Measurements from ENCODE around the gene NCKAP5. TPM values are rescaled to one million over a fixed set of nuclear protein-coding genes. Genes with fewer than 3 reads are reported as not detected.

Gene NCKAP5
- polyA plus RNA-seq, 1 donor, result 3.3 TPM

DNA sequence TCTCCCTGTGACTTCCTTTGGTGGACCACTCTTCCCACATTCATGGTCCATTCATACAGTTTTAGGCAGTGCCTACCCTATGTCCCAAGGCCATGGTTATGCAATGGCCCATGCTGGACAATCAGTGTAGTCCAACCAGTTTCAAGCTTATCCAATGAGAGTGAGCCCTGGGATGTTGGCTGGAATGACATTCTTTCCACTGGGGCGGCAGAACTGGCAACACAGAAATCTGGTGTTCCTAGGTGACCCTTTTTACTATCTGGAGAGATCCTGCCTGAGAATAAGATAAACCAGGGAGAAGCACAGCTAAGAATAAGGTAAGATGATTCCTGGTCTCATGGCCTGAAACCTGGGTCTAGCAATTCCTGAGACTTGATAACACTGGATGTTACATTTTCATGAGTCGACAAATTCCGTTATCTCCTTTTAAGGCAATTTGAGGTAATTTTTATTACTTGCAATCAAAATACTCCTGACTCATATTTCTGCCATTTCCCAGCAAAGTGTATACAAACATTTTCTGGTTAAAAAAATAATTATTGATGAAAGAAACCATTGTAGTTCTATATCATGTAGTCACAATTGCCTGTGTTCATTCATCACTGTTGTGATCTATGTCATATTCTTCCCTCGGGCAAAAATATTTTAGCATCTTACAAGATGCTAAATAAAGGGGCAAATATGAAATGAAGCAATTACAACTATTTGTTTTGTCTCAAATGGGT lies 626.8 kb downstream of the NCKAP5 start:
- no peak for DNase-seq (ENCODE audit: low read depth)

DNA sequence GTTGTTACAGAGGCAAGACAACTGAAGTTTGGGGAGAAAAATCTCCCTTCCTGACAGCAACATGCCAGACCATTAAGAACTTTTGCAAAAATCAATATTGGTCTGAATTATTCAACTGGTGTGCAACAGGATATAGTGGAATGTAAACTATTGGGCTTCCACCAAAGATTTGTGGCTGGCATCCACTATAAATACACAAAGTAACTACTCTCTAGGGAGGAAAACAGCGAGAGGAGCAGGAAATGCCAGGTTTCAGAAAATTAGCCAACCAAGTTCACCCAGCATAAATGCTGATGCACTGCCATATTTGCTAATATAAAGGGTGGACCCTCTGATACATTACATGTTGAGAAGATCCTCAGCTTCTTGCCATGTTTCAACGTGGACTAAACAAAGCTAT lies 630.6 kb downstream of the NCKAP5 start:
- DNase-seq (ENCODE audit: low read depth), result no peak

DNA sequence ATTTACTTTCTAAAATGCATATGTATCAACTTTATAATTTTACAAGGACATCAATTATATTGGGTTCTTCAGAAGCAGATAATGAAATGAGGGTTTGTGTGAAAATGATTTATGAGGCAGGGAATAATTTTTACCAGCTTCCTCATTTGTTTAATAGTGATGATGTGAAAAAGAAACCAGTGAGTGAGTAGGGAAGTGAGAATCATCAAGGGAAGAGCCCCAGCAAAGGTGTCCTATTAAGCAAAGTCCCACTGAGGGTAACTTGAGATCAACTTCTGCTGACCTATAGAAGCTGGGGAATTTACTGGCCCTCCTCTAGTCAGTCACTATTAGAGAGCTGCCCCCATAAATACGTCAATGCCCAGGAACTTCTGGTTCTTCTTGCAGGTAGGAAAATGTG lies 631.5 kb downstream of the NCKAP5 start:
- DNase-seq (ENCODE audit: low read depth), result no peak

DNA sequence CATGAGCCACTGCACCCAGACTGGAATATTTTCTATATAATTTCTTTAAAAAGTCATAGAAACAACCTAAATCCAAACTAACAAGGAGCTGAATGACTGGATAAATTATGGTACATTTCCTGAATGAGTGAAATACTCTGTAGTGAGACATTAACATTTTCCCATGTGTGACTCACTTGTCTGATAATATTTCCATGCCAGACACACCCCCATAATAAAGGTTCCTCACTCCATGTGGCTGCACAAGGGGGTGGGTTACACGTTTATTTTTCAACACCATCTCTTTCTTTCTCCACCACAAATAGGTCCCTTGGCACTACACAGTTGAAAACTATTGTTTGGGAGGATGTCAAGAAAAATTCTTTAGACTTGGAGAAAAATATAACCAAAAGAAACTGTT lies 632.0 kb downstream of the NCKAP5 start:
- no peak for DNase-seq (ENCODE audit: low read depth)

DNA sequence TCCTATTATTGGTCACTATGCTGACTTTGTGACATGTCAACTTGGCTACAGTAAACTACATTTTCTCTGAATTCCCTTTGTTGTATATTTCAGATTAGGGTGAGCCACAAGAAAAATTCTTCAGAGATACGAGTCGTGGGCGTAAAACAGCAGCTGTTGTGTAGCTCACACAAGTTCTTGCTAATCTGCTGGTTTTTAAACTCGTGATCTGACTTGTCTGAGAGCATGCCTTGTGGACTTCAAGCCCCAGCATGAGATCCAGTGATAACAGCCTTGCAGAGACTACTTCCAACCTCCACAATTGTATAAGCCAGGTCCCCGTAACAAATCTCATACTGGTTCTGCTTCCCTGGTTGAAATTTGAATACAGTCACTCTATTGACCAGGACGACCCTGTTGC lies 638.5 kb downstream of the NCKAP5 start:
- no peak for DNase-seq (ENCODE audit: low read depth)

DNA sequence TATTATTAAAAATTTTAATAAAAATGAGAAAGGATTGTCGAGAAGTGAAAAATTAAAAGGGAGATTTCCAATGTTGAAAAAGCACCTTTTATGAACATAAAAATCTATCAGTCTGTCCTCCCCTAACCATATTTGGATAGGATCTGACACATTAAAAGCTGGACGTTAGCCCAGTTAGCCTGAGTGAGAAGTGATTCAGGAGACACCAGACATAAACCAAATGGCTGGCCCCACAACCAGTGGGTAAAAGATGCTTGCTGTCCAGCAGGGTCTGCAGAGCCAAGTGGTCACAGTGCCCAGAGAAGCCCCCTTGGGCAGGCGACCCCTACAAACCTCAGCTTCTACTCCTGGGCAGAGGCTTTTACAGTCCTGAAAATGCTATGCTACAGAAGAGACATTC lies 644.5 kb downstream of the NCKAP5 start:
- no peak for DNase-seq (ENCODE audit: low read depth)

DNA sequence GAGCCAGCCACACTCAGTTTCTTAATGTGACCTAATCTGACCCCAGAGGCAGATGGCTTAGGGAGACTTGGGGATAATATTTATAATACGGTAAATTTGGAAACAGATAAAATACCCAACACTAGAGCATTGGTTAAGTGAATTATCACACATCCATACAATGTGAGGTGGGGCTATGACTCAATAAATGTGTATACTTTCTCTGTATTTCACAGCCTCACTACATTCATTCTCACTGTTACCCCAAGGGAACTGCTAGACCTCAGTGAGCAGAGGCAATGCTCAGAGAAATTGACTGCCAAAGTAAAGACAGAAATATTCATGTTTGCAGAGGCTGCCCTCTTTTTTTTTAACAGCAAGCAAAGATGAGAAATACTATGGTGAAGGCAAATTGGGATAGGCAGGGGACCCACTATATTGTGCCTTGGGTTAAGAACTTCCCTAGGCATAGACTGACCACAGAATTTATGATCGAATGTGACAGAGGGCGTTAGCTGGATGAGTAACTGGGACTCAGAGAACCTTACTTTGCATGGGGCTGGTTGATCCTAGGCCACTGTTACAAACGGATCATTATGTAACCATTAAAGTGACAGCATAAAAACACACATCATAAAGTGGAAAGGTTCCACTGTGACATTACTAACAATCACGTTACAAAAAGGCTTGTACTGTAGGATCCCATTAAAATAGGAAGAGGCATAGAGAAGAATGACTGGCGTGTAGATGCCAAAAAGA lies 652.3 kb downstream of the NCKAP5 start:
- no peak for DNase-seq (ENCODE audit: low read depth)

DNA sequence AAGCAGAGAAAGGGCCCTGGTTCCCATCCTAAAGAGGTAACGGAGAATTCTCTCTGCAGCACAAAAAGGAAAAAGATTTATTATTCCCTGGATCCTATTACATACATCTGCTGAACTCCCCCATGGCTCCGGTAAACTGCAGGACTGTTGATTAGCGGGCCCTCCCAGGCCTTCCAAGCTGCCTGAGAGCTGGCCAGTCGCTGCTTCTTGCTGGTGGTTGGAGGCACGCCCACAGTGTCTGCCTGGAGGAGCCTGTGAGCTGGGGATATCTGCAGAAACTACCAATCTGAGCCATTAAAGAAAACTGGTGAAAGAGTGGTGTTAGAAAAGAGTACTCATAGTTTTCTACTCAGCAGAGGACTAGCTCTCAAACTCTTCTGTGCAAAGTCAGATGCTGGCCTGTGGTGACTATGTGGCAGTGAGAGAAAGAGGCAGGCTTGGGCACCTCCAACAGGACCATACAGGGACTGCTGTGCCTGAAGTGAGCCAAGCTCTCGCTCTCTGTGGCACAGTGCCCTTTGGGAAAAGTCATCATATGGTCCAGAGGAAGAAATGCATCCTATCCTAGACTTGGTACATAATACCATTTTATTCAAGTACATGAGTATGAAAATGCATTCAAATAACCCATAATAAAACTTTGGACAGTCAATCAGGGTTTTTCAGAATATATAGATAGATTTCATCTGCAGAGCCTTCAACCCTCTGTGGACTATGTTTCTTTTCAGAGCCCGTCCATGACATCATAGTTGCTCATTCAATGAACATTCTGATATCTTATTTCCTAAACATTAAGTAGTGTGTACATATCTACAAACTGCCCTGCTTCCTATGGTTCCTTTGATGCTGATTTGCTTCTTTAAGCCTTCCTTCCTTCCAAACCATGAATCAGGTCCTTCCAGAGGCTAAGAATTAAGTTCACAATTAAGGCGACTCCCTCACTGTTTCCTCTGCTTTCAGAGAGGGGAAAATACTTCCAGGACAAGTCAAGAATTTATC lies 656.2 kb downstream of the NCKAP5 start:
- no peak for DNase-seq (ENCODE audit: low read depth)

DNA sequence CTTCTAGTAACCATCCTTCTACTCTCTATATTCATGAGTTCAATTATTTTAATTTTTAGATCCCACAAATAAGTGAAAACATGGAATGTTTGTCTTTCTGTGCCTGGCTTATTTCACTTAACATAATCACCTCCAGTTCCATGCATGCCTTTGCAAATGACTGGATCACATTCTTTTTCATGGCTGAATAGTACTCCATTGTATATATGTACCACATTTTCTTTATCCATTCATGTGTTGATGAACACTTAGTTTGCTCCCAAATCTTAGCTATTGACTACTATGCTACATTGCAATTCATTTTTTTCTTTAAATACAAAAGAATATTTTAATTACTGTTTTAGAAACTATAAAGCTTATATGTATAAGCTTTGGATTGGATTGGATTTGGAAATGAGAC lies 657.8 kb downstream of the NCKAP5 start:
- DNase-seq (ENCODE audit: low read depth), result no peak

DNA sequence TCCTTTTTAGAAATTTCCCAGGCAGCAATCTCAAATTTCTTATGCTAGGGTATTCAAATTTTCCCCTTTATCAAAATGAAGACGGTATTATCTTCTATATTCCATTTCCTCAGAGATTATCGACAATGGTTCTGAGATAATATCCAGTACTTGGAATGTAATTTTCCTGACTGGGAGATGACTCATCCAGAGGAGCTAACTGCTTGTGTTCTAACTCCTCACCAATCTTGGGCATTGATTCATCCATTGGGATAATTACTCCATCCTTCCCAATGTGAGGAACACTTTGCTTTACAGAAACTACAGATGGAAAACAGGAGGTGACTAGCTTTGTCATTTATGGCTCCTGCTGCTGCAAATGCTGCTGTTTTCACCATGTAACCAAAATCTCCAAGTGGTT lies 658.8 kb downstream of the NCKAP5 start:
- DNase-seq (ENCODE audit: low read depth), result no peak

DNA sequence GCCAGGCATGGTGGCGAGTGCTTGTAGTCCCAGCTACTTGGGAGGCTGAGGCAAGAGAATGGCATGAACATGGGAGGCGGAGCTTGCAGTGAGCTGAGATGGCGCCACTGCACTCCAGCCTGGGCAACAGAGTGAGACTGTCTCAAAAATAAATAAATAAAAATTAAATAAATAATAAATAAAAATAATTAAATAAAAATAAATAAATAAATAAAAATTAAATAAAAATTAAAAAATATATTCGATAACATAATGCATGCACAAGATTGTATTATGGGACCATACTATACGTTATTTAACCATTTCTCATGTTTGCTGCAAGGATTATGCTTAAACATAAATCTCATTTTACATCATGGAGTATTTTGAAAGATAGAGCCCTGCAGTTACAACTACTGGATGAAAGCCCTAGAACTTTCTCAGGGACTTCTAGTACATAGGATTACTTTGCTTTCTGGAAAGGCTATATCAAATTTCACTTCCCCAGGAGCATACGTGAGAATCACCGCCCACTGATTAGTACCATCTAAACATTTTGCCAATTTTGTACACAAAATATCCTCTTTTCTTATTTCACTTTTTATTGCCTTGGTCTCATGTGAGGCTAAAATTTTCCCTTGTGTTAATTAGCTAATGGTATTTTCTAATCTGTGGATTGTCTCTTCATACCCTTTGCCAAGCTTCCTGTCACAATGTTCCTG lies 664.0 kb downstream of the NCKAP5 start:
- DNase-seq (ENCODE audit: low read depth), result no peak

DNA sequence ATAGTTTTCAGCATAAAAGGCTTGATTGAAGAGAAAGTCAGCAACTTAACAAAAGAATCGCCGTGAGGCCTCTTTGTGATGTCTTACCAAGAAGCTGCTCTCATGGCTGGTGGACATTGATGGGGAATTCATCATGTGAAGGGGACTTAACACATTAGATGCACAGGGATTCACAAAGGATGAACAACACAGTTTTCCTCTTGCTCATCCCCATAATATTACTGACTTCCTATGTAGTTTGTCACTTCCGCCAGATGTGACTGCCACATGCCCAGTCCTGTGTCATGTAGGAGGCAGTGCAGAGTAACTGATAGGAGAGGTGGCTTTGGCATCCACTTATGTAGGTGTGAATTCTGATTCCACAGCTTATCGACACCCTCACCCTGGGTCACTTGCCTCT lies 665.6 kb downstream of the NCKAP5 start:
- no peak for DNase-seq (ENCODE audit: low read depth)

DNA sequence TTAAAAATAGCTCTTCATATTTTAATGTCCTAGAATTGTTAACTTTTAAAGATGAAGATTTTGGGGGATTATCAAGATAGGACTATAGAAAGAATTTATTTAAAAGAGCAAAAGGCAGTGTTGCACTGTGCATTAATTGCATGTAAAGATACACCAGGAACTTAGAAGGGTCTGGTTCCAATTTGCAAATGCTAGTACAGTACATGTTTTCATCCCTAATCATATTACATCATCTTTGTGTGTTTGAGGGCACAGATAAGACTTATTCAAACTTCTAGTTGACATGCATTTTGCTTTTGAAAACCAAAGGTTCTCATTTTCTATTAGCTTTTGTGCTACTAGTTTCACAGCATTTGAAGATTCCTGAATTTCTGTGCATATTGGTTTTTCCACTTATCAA lies 666.6 kb downstream of the NCKAP5 start:
- no peak for DNase-seq (ENCODE audit: low read depth)

DNA sequence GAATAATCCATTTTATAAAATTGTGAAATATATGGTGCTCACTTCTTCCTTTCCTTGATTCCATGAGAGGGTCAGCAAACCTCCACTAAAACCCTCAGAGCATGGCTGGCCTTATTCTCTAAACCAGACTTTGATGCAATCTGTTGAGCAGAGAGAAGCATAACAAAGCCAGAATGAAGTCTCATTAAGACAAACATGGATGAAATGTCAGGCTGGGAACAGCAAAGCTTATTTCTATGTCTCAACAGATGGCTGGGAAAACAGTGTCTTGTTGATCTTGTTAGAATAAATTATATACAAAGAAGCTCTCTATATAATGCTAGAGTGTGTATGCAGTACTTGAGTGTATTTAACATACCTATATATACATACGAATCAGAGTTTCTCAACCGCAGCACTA lies 671.2 kb downstream of the NCKAP5 start:
- DNase-seq (ENCODE audit: low read depth), result no peak

DNA sequence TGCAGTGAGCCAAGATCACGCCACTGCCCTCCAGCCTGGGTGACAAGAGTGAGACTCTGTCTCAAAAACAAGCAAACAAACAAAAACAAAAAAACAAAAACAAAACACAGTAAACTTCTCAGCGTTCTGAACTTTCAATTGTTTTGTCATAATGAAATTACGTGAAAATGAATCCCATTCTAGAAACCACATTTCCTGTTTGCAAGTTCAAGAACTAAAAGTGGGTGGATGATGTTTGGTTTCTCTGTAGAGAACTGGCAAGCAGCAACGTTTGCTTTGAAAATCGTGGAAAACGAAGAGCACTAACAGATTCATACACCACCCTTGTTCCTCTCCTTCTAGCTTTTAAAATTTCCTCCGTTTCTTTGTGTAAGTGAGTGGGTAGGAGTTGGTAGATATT lies 672.2 kb downstream of the NCKAP5 start:
- DNase-seq (ENCODE audit: low read depth), result no peak

DNA sequence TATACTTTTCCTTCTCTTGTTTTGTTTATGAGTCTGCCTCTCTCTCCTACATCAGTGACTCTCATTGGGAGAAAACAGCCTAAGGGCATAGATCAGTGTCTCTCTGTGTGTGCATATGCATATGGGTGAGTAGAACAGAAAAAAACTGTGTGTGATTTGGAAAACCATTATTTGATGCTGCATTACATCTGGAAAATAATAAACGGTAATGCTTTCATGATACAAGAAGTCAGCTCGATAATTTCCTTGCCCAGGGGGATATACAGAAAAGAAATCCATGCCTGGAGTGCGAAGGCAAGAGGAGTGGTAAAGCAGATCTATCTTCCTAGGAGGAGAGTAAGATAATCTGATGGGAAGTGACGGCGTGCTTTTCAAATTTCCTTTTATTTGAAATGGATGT lies 676.8 kb downstream of the NCKAP5 start:
- DNase-seq (ENCODE audit: low read depth), result no peak

DNA sequence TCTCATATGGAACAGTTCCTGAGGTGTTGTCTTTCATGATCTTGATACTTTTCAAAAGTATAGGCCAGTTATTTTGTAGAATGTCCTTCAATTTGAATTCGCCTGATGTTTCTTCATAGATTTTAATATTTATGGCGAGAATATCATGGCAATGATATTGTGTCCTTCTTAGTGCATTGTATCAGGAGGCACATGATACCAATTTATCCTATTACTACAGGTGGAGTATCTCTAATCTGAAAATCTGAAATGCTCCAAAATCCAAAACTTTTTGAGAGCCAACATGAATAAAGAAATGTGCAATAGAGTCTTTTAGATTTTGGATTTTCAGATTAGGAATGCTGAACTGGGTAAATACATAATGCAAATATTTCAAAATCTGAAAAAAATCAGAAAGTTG lies 681.7 kb downstream of the NCKAP5 start:
- DNase-seq (ENCODE audit: low read depth), result no peak

DNA sequence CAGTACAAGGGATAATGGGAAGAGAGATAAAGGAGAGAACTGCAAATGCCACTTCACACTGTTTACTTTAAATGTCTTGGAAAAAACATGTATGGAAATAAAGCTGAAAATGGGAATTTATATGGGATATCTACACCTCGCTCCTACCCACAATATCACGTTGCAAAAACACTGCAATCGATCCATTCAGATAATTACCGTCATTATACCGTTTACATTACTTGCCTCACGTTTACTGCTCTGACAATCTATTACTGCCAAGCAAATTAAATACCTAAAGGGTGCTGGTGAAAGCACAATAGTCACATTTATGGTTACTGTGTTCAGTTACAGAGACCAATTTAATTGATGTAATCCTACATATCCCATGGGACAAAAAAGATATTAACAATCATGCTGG lies 683.6 kb downstream of the NCKAP5 start:
- no peak for DNase-seq (ENCODE audit: low read depth)

DNA sequence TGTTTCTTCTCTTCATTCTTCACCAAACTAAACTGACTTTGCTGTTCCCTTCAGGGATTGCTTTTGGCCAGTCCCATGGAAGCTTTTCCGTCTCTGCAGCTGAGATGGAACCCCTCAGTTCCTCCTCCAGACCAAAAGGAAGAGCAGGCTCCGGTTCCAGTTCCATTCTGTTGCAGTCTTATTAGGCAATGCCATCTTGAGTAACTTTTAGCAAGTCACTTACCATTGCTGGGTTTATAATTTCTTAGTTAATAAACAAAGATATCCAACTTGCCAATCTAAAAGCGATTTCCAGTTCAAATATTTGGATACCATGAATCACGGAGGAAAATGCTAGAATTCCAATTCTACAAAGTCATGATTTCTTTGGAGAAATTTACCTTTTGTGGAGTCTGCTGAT lies 684.0 kb downstream of the NCKAP5 start:
- DNase-seq (ENCODE audit: low read depth), result no peak

DNA sequence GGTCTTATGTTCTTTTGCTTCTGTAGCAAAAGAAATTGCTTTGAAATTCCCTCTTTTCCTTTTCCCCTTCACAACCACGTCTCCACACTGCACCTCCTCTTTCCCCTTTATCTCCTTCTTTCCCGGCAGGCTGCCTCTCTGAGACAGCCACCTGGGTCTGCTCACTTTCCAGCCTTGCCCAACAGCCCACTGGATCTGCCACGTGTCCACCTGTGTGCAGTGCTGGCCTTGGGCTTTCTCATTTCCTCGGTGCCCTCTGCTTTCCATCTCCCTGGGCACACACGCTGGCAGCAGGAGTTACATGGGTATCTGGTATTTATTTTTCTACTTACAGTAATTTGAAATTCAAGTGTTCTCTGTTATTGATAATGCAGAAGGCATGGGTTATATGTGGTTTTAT lies 684.8 kb downstream of the NCKAP5 start:
- no peak for DNase-seq (ENCODE audit: low read depth)

DNA sequence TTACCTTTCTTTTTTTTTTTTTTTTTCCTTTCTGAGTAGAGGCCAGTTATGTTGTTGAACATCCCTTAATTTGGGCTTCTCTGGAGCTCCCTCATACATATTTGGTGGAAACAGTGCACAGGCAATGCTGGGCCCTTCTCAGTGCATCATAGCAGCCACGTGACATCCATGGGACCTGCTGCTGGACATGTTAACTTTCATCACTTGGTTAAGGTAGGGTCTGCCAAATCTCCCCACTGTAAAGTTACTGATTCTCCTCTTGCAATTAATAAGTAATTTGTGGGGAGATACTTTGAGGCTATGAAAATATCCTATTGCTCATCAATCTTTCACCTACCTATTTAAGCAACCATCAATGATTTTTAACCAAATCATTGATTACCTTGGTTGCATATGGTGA lies 686.7 kb downstream of the NCKAP5 start:
- no peak for DNase-seq (ENCODE audit: low read depth)

DNA sequence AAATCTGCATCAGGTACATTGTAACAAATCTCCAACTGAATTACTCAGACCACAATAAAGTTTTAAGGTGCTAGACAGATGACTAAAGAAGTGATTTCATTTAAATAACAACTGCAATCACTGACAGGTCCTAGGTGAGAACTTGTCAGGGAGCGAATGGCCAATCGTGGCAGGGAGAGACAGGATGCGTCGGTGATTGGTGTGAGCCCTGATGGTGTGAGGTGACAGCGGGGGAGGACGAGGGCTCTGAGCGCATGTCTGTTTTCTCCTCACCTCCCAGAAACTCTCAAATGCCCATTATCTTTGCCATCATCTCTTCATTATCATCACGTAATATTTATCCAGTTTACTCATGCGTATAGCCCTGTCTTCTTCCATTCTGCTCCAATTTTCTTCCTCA lies 690.3 kb downstream of the NCKAP5 start:
- DNase-seq (ENCODE audit: low read depth), result no peak
